ENCODE measurements around the gene SPTBN1.

DNA sequence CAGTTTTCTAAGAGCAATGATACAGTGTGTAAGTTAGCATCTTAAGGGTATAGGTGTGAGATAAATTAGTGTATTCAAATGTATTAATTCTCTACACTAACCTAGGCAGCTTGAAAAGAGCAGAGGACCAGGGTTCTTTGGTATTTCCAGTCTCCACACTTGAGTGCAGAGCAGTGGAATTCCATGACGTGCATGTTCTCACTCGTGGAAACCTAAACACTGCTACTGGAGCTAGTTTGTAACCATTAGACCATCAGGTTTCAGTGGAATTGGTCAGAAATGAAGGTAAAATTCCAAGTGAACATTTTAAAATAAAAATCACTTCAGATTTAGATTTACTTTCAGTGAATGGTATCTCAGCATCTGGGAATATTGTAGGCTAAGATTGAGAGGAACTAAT lies 9.0 kb downstream of the SPTBN1 start:
- TF ChIP-seq, protein P1, sequence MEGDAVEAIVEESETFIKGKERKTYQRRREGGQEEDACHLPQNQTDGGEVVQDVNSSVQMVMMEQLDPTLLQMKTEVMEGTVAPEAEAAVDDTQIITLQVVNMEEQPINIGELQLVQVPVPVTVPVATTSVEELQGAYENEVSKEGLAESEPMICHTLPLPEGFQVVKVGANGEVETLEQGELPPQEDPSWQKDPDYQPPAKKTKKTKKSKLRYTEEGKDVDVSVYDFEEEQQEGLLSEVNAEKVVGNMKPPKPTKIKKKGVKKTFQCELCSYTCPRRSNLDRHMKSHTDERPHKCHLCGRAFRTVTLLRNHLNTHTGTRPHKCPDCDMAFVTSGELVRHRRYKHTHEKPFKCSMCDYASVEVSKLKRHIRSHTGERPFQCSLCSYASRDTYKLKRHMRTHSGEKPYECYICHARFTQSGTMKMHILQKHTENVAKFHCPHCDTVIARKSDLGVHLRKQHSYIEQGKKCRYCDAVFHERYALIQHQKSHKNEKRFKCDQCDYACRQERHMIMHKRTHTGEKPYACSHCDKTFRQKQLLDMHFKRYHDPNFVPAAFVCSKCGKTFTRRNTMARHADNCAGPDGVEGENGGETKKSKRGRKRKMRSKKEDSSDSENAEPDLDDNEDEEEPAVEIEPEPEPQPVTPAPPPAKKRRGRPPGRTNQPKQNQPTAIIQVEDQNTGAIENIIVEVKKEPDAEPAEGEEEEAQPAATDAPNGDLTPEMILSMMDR (conservative IDR thresholded peaks at IDR 0.05; ENCODE audit: low read depth, low read length) = no peak
- TF ChIP-seq EZH2 (IDR thresholded peaks at IDR 0.05; ENCODE audit: borderline replicate concordance, low read depth, low read length, poor library complexity, severe bottlenecking) = no peak

Measured in A673 (cell line).